ENCODE results near the gene PASK.

GRCh38 chr2:241103176-241103595 is 46.1 kb downstream of the PASK start:
- TF ChIP-seq CTCF (IDR thresholded peaks at IDR 0.05) (no peak), POLR2AphosphoS5 (IDR thresholded peaks at IDR 0.05) (no peak), POLR2A (IDR thresholded peaks at IDR 0.05) (no peak), EP300 (IDR thresholded peaks at IDR 0.05) (no peak)
